Measurements from ENCODE around the gene BTK.

BTK gene

GRCh38 chrX:101393530-101394305 lies 7.7 kb upstream of the BTK start:
- Histone ChIP-seq H3K4ac (ENCODE audit: low read depth, low read length) (no peak overlapping the region), H3K36me3 (ENCODE audit: control insufficient read depth in 1 of 2, insufficient read depth in 2 of 2, low read length in 2 of 2) (peaks cover 2 to 6% of the 10 kb centered on the region in 2 experiments), H2BK120ac (ENCODE audit: insufficient read depth, low read length, poor library complexity) (no peak overlapping the region), H3K4me3 (ENCODE audit: low read depth, low read length) (no peak overlapping the region), H3K4me1 (ENCODE audit: control insufficient read depth in 1 of 2, insufficient read depth in 2 of 2, low read length in 2 of 2) (peaks cover 2 to 3% of the 10 kb centered on the region in 2 experiments), H3K14ac (ENCODE audit: low read length) (no peak overlapping the region), H2BK12ac (ENCODE audit: low read length) (no peak overlapping the region), H3K79me1 (ENCODE audit: low read length) (peaks cover 5% of the 10 kb centered on the region), H2AK5ac (ENCODE audit: low read length) (no peak overlapping the region), H3K18ac (ENCODE audit: low read length) (no peak overlapping the region), H3K9ac (ENCODE audit: low read length) (no peak overlapping the region), H4K91ac (ENCODE audit: low read depth, low read length) (no peak overlapping the region), H3K27me3 (ENCODE audit: insufficient read depth, low read length) (no peaks in the 10 kb centered on the region), H3K79me2 (ENCODE audit: control insufficient read depth, insufficient read depth, low read length, poor library complexity) (peaks cover 6% of the 10 kb centered on the region), H4K12ac (ENCODE audit: low read depth, low read length) (no peak overlapping the region), H3K27ac (ENCODE audit: low read depth, low read length) (no peak overlapping the region), H3K4me2 (ENCODE audit: low read length) (no peak overlapping the region), H2BK5ac (ENCODE audit: low read depth, low read length, poor library complexity) (no peak overlapping the region), H4K8ac (ENCODE audit: low read depth, low read length) (no peak overlapping the region), H2AFZ (ENCODE audit: insufficient read depth, low read length, poor library complexity) (no peak overlapping the region), H3K9me3 (ENCODE audit: insufficient read depth, low read depth, low read length) (no peaks in the 10 kb centered on the region), H3K23ac (ENCODE audit: low read length) (no peak overlapping the region)
- WGBS (ENCODE audit: extremely low coverage, insufficient coverage, insufficient read length): no CpG with 5 or more reads among the region's 11 CpGs
- no peak for DNase-seq

GRCh38 chrX:101391831-101392230 lies 5.8 kb upstream of the BTK start:
- Histone ChIP-seq H3K9ac (ENCODE audit: low read length) (peak overlapping the region; percentile 70), H4K8ac (ENCODE audit: low read depth, low read length) (no peak overlapping the region), H3K4me3 (ENCODE audit: low read depth, low read length) (no peak overlapping the region), H3K9me3 (ENCODE audit: insufficient read depth, low read depth, low read length) (no peaks in the 10 kb centered on the region), H3K4ac (ENCODE audit: low read depth, low read length) (no peak overlapping the region), H3K23ac (ENCODE audit: low read length) (no peak overlapping the region), H3K79me1 (ENCODE audit: low read length) (peaks cover 5% of the 10 kb centered on the region), H4K91ac (ENCODE audit: low read depth, low read length) (no peak overlapping the region), H3K14ac (ENCODE audit: low read length) (no peak overlapping the region), H3K79me2 (ENCODE audit: control insufficient read depth, insufficient read depth, low read length, poor library complexity) (peaks cover 6% of the 10 kb centered on the region), H3K18ac (ENCODE audit: low read length) (no peak overlapping the region), H2AK5ac (ENCODE audit: low read length) (no peak overlapping the region), H3K4me1 (ENCODE audit: control insufficient read depth in 1 of 2, insufficient read depth in 2 of 2, low read length in 2 of 2) (peaks cover 2 to 4% of the 10 kb centered on the region in 2 experiments), H3K27me3 (ENCODE audit: insufficient read depth, low read length) (no peaks in the 10 kb centered on the region), H3K4me2 (ENCODE audit: low read length) (peak overlapping the region; percentile 56), H3K27ac (ENCODE audit: low read depth, low read length) (no peak overlapping the region), H2BK120ac (ENCODE audit: insufficient read depth, low read length, poor library complexity) (no peak overlapping the region), H2BK12ac (ENCODE audit: low read length) (no peak overlapping the region), H4K12ac (ENCODE audit: low read depth, low read length) (no peak overlapping the region), H2BK5ac (ENCODE audit: low read depth, low read length, poor library complexity) (no peak overlapping the region), H2AFZ (ENCODE audit: insufficient read depth, low read length, poor library complexity) (no peak overlapping the region), H3K36me3 (ENCODE audit: control insufficient read depth in 1 of 2, insufficient read depth in 2 of 2, low read length in 2 of 2) (peaks cover 2 to 6% of the 10 kb centered on the region in 2 experiments)
- no CpG with 5 or more reads among the region's 6 CpGs for WGBS (ENCODE audit: extremely low coverage, insufficient coverage, insufficient read length)
- DNase-seq: no peak

- Histone ChIP-seq H3K9ac (ENCODE audit: low read length) (peak within 1 kb of the TSS; percentile 70), H2BK12ac (ENCODE audit: low read length) (peak within 1 kb of the TSS; percentile 89), H2BK120ac (ENCODE audit: insufficient read depth, low read length, poor library complexity) (no peak within 1 kb of the TSS), H3K23ac (ENCODE audit: low read length) (no peak within 1 kb of the TSS), H3K4me2 (ENCODE audit: low read length) (peak within 1 kb of the TSS; percentile 79), H3K4me1 (ENCODE audit: control insufficient read depth in 1 of 2, insufficient read depth in 2 of 2, low read length in 2 of 2) (peaks cover 2 to 6% of the 10 kb centered on the region in 2 experiments), H3K79me1 (ENCODE audit: low read length) (peaks cover 5% of the 10 kb centered on the region), H3K4ac (ENCODE audit: low read depth, low read length) (peak within 1 kb of the TSS; percentile 87), H3K27ac (ENCODE audit: low read depth, low read length) (peak within 1 kb of the TSS; percentile 44), H3K36me3 (ENCODE audit: control insufficient read depth in 1 of 2, insufficient read depth in 2 of 2, low read length in 2 of 2) (peaks cover 2 to 6% of the 10 kb centered on the region in 2 experiments), H3K18ac (ENCODE audit: low read length) (peak within 1 kb of the TSS; percentile 88), H3K9me3 (ENCODE audit: insufficient read depth, low read depth, low read length) (no peaks in the 10 kb centered on the region), H3K79me2 (ENCODE audit: control insufficient read depth, insufficient read depth, low read length, poor library complexity) (peaks cover 6% of the 10 kb centered on the region), H3K14ac (ENCODE audit: low read length) (peak within 1 kb of the TSS; percentile 92), H3K4me3 (ENCODE audit: low read depth, low read length) (peak within 1 kb of the TSS; percentile 74), H2AK5ac (ENCODE audit: low read length) (peak within 1 kb of the TSS; percentile 54), H4K12ac (ENCODE audit: low read depth, low read length) (peak within 1 kb of the TSS; percentile 83), H2BK5ac (ENCODE audit: low read depth, low read length, poor library complexity) (peak within 1 kb of the TSS; percentile 61), H4K8ac (ENCODE audit: low read depth, low read length) (peak within 1 kb of the TSS; percentile 93), H2AFZ (ENCODE audit: insufficient read depth, low read length, poor library complexity) (peak within 1 kb of the TSS; percentile 79), H4K91ac (ENCODE audit: low read depth, low read length) (peak within 1 kb of the TSS; percentile 87), H3K27me3 (ENCODE audit: insufficient read depth, low read length) (no peaks in the 10 kb centered on the region)
- no CpG with 5 or more reads among the region's 47 CpGs for WGBS (ENCODE audit: extremely low coverage, insufficient coverage, insufficient read length)
- peak; percentile 80 to 85 for DNase-seq
Measured at GRCh38 chrX:101390664-101391525, 4.9 kb upstream of the BTK start, which contains the start of gene RPL36A. RPL36A (plus strand) TSS chrX:101391011; CDS start chrX:101391044, 33 bp downstream.

- Histone ChIP-seq H3K27me3 (ENCODE audit: insufficient read depth, low read length) (no peaks in the 10 kb centered on the region), H3K9ac (ENCODE audit: low read length) (no peak overlapping the region), H2AFZ (ENCODE audit: insufficient read depth, low read length, poor library complexity) (no peak overlapping the region), H3K4me3 (ENCODE audit: low read depth, low read length) (no peak overlapping the region), H3K27ac (ENCODE audit: low read depth, low read length) (no peak overlapping the region), H4K91ac (ENCODE audit: low read depth, low read length) (no peak overlapping the region), H3K18ac (ENCODE audit: low read length) (no peak overlapping the region), H3K4me1 (ENCODE audit: control insufficient read depth in 1 of 2, insufficient read depth in 2 of 2, low read length in 2 of 2) (peaks cover 2 to 9% of the 10 kb centered on the region in 2 experiments), H3K36me3 (ENCODE audit: control insufficient read depth in 1 of 2, insufficient read depth in 2 of 2, low read length in 2 of 2) (no peaks in the 10 kb centered on the region), H2BK5ac (ENCODE audit: low read depth, low read length, poor library complexity) (no peak overlapping the region), H3K9me3 (ENCODE audit: insufficient read depth, low read depth, low read length) (no peaks in the 10 kb centered on the region), H3K79me2 (ENCODE audit: control insufficient read depth, insufficient read depth, low read length, poor library complexity) (peaks cover 6% of the 10 kb centered on the region), H3K4me2 (ENCODE audit: low read length) (no peak overlapping the region), H3K14ac (ENCODE audit: low read length) (no peak overlapping the region), H3K4ac (ENCODE audit: low read depth, low read length) (no peak overlapping the region), H2AK5ac (ENCODE audit: low read length) (no peak overlapping the region), H4K12ac (ENCODE audit: low read depth, low read length) (no peak overlapping the region), H3K79me1 (ENCODE audit: low read length) (peaks cover 5% of the 10 kb centered on the region), H3K23ac (ENCODE audit: low read length) (no peak overlapping the region), H4K8ac (ENCODE audit: low read depth, low read length) (no peak overlapping the region), H2BK120ac (ENCODE audit: insufficient read depth, low read length, poor library complexity) (no peak overlapping the region), H2BK12ac (ENCODE audit: low read length) (no peak overlapping the region)
- WGBS (ENCODE audit: extremely low coverage, insufficient coverage, insufficient read length): no CpG with 5 or more reads among the region's 3 CpGs
- no peak for DNase-seq
Measured at GRCh38 chrX:101388604-101389003, 2.6 kb upstream of the BTK start.
